Gastroesophageal sphincter (tissue), 4 donors: ENCODE results near the gene UMOD. TPM values are rescaled to one million over a fixed set of nuclear protein-coding genes. Genes with fewer than 3 reads are reported as not detected.

Experiments
- ATAC-seq: fragments of 150-250 bp; one replicate; pipeline ENCODE4 v1.9.1; 2016; ENCODE audit warnings: mild to moderate bottlenecking, moderate library complexity
- H3K27ac ChIP-seq, 4 donors: fragments of 200-600 bp; sonication (generic) in 3 of 4; 1 replicate in 3 of 4; 2 replicates in 1 of 4; pipeline ENCODE4 v1.5.1; 2016 to 2019
- H3K27me3 ChIP-seq: fragments of 200-600 bp; sonication (generic); one replicate; pipeline ENCODE4 v1.5.1; 2019
- H3K36me3 ChIP-seq, 2 donors: fragments of 200-600 bp; sonication (generic); one replicate each; pipeline ENCODE4 v1.5.1; 2019; ENCODE audit warnings: control low read depth in 1 of 2
- H3K4me1 ChIP-seq, 3 donors: fragments of 200-600 bp; sonication (generic); 1 replicate in 2 of 3; 2 replicates in 1 of 3; pipeline ENCODE4 v1.5.1; 2016 to 2019; ENCODE audit warnings: control low read depth in 2 of 3
- H3K4me3 ChIP-seq, 2 donors: fragments of 200-600 bp; sonication (generic); one replicate each; pipeline ENCODE4 v1.5.1; 2019; ENCODE audit warnings: mild to moderate bottlenecking in 1 of 2, moderate library complexity in 1 of 2
- H3K9me3 ChIP-seq, 3 donors: fragments of 200-600 bp; sonication (generic); one replicate each; pipeline ENCODE4 v1.5.1; 2017 to 2019; ENCODE audit warnings: control low read depth in 2 of 3
- EP300 ChIP-seq: sonication (generic); formaldehyde crosslinking; IDR thresholded peaks from one replicate; pipeline ENCODE4 v1.6.1; 2017; ENCODE audit warnings: antibody characterized with exemption, mild to moderate bottlenecking
- POLR2A ChIP-seq, 2 donors: fragments of 450-650 bp; IDR thresholded peaks; one replicate each; pipeline ENCODE4 v1.6.1; 2017; ENCODE audit warnings: antibody characterized with exemption in 2 of 2, mild to moderate bottlenecking in 2 of 2, moderate library complexity in 1 of 2
- POLR2AphosphoS5 ChIP-seq: sonication (generic); formaldehyde crosslinking; IDR thresholded peaks from one replicate; pipeline ENCODE4 v1.6.1; 2017; ENCODE audit warnings: antibody characterized with exemption
- WGBS, 2 donors: methylation state at CpG; one replicate each; pipeline ENCODE4 v1.1.5; 2018; ENCODE audit warnings: low coverage in 1 of 2; 5-methylcytosine and 5-hydroxymethylcytosine counted together
- total RNA-seq, 4 donors: library from RNA; depleted of rRNA; stranded (reverse); fragments of >200 nt; gene quantifications; one replicate each; pipeline ENCODE4 v1.1.0, GENCODE V29; 2016
- TF ChIP-seq, protein P1 (sequence below), 4 experiments: fragments of 200-600 bp in 2 of 4; fragments of 450-650 bp in 2 of 4; sonication (generic) in 1 of 4; IDR thresholded peaks; one replicate each; pipeline ENCODE4 v1.5.1; 2017 to 2019; ENCODE audit warnings: antibody characterized with exemption in 4 of 4, mild to moderate bottlenecking in 2 of 4, moderate library complexity in 2 of 4

The UMOD gene
- total RNA-seq, 4 donors from 2014 or later = not detected

DNA sequence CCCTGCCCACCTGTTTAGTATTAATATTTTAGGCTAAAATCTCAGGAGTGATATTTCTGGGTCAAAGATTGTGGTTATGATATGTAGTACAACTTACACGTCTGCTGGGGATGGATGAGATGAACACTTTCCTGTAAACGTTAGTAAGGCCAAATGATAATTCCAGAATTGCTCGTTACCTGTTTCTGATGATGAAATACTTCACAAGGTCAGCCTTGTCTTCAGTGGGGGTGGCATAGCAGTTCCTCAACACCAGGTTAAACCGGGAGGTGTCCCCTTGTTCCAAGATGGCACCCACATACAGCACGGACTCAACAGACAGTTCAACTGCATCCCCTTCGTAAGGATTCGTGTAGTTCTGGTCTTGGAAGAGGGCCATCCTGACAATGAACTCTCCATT lies 34.5 kb downstream of the UMOD start:
- 69 to 80% methylated on average over 1 to 7 of the region's 7 CpGs for WGBS, 2 donors
- TF ChIP-seq, protein P1, sequence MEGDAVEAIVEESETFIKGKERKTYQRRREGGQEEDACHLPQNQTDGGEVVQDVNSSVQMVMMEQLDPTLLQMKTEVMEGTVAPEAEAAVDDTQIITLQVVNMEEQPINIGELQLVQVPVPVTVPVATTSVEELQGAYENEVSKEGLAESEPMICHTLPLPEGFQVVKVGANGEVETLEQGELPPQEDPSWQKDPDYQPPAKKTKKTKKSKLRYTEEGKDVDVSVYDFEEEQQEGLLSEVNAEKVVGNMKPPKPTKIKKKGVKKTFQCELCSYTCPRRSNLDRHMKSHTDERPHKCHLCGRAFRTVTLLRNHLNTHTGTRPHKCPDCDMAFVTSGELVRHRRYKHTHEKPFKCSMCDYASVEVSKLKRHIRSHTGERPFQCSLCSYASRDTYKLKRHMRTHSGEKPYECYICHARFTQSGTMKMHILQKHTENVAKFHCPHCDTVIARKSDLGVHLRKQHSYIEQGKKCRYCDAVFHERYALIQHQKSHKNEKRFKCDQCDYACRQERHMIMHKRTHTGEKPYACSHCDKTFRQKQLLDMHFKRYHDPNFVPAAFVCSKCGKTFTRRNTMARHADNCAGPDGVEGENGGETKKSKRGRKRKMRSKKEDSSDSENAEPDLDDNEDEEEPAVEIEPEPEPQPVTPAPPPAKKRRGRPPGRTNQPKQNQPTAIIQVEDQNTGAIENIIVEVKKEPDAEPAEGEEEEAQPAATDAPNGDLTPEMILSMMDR (IDR thresholded peaks at IDR 0.05) = no peak
- TF ChIP-seq POLR2A (IDR thresholded peaks at IDR 0.05) (no peak), POLR2AphosphoS5 (no peak), EP300 (no peak)
- peaks cover 18% of the 10 kb centered on the region for H3K27me3 ChIP-seq
- H3K4me3 ChIP-seq = no peak overlapping the region
- no peak overlapping the region for H3K27ac ChIP-seq
- ATAC-seq = no peak
- H3K9me3 ChIP-seq = no peaks in the 10 kb centered on the region
- no peaks in the 10 kb centered on the region for H3K4me1 ChIP-seq
- H3K36me3 ChIP-seq = no peaks in the 10 kb centered on the region

DNA sequence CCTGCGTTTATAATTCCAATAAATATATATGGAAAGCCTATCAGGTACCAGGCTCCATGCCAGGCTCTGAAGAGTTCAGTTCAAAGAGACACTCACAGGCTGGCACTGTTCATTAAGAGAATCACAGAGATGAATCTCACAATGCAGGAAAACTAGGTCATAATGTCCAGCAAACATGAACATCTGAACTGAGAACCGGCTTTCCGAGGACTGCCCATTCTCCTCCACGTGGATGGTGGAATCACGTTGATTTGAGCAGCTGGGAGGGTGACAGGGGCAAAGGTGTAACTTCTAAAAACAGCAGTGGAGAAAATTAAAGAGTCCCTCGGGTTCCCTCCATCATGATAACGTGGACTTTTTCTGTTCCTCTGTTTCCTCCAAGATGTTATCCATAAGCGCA lies 35.4 kb downstream of the UMOD start:
- H3K4me1 ChIP-seq = no peaks in the 10 kb centered on the region
- no peaks in the 10 kb centered on the region for H3K9me3 ChIP-seq
- H3K36me3 ChIP-seq = no peaks in the 10 kb centered on the region
- no peak for TF ChIP-seq EP300
- no peak for TF ChIP-seq POLR2A (IDR thresholded peaks at IDR 0.05)
- TF ChIP-seq, protein P1 (IDR thresholded peaks at IDR 0.05) = no peak
- TF ChIP-seq POLR2AphosphoS5 = no peak
- 53% methylated on average over 8 of the region's 8 CpGs; no CpG with 5 or more reads in 1 of the 2 donors for WGBS, 2 donors
- H3K4me3 ChIP-seq = no peak overlapping the region
- no peak overlapping the region for H3K27ac ChIP-seq
- ATAC-seq = no peak
- peaks cover 17% of the 10 kb centered on the region for H3K27me3 ChIP-seq

DNA sequence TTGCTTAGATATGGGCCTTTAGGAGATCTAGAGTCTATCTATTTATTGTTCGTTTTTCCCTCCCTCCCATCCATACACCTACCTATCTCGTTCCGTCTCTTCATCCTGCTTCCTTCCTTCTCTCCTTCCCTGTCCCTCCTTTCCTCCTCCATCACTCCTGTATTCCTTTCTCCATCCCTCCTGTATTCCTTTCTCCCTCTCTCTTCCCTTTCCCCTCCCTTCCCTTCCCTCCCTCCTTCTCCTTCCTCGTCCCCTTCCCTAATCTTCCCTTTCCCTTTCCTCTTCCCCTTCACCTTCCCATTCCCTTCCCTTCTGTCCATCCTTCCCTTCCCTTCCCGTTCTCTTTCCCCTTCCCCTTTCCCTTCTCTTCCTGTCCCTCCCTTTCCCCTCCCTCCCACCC lies 35.8 kb downstream of the UMOD start:
- no peak for ATAC-seq
- Histone ChIP-seq H3K4me1 (no peaks in the 10 kb centered on the region), H3K36me3 (no peaks in the 10 kb centered on the region), H3K9me3 (no peaks in the 10 kb centered on the region), H3K27me3 (peaks cover 17% of the 10 kb centered on the region), H3K4me3 (no peak overlapping the region), H3K27ac (no peak overlapping the region)
- TF ChIP-seq POLR2AphosphoS5 (no peak), EP300 (no peak), POLR2A (IDR thresholded peaks at IDR 0.05) (no peak)
- TF ChIP-seq, protein P1 (IDR thresholded peaks at IDR 0.05) = no peak
- 45 to 51% methylated on average over 5 of the region's 5 CpGs for WGBS, 2 donors

DNA sequence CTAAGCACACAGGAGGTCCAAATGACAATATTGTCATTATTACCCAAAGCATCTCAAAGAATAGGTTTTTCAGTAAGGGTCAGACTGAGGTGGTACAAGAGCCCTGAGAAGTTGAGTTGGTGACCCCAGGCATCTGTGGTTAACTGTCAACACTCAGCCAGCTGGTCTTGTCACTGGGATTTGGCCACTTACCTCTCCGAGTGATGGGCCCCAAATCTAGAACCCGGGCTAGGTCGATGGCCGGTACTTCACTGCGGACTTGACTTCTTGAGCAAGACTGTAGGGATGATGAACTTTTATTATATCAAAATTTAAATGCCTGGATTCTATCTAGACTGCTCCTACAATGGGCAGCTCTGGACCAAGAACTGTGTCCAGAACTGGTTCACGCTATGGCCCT lies 36.8 kb downstream of the UMOD start:
- Histone ChIP-seq H3K4me3 (no peak overlapping the region), H3K4me1 (no peaks in the 10 kb centered on the region), H3K36me3 (no peaks in the 10 kb centered on the region), H3K27ac (no peak overlapping the region), H3K27me3 (peaks cover 17% of the 10 kb centered on the region), H3K9me3 (no peaks in the 10 kb centered on the region)
- 79 to 86% methylated on average over 2 of the region's 6 CpGs for WGBS, 2 donors
- TF ChIP-seq POLR2A (IDR thresholded peaks at IDR 0.05) = no peak
- no peak for ATAC-seq

DNA sequence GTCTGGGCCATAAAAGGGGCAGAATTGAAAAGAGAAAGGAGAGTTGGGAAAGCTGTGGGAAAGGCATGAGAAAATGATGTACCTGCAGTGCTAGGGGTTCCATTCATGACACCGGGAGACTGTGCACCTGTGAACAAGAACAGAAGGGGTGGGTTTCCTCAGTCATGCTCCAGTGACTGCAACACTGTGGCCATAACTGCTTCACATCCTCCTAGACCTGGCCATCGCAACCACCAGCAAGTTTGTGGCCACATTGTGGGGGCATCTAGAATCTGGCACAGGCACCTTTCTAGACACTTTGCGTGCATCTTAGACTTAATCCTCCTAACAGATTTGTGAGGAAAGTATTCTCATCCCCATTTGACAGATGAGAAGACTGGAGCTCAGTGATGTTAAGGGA lies 37.9 kb downstream of the UMOD start:
- TF ChIP-seq EP300 (no peak), POLR2A (IDR thresholded peaks at IDR 0.05) (no peak), POLR2AphosphoS5 (no peak)
- TF ChIP-seq, protein P1 (IDR thresholded peaks at IDR 0.05) = no peak
- no peak overlapping the region for H3K4me3 ChIP-seq
- no peak overlapping the region for H3K27ac ChIP-seq
- no peak for ATAC-seq
- H3K9me3 ChIP-seq = no peaks in the 10 kb centered on the region
- WGBS, 2 donors = 86 to 89% methylated on average over 1 of the region's 3 CpGs
- no peaks in the 10 kb centered on the region for H3K36me3 ChIP-seq
- peaks cover 12% of the 10 kb centered on the region for H3K27me3 ChIP-seq
- no peaks in the 10 kb centered on the region for H3K4me1 ChIP-seq
